Skeletal muscle tissue (tissue), 4 donors: Measurements from ENCODE around the gene TTC9. TPM values are rescaled to one million over a fixed set of nuclear protein-coding genes. Genes with fewer than 3 reads are reported as not detected.

ENCODE experiments used
- H3K27ac ChIP-seq: one replicate; pipeline ENCODE4 v1.7.0; 2013; ENCODE audit warnings: mild to moderate bottlenecking, low read depth, low read length, inconsistent platforms
- H3K27me3 ChIP-seq, 3 donors: one replicate each; pipeline ENCODE4 v1.7.0; 2013; ENCODE audit warnings: low read length in 3 of 3; ENCODE audit not compliant: control insufficient read depth in 3 of 3, insufficient read depth in 3 of 3
- H3K36me3 ChIP-seq, 3 donors: one replicate each; pipeline ENCODE4 v1.7.0; 2013; ENCODE audit warnings: low read length in 3 of 3; ENCODE audit not compliant: control insufficient read depth in 3 of 3, insufficient read depth in 3 of 3
- H3K4me1 ChIP-seq, 3 donors: one replicate each; pipeline ENCODE4 v1.7.0; 2013; ENCODE audit warnings: low read length in 3 of 3, mild to moderate bottlenecking in 3 of 3; ENCODE audit not compliant: control insufficient read depth in 3 of 3, insufficient read depth in 3 of 3
- H3K4me3 ChIP-seq, 3 donors: one replicate each; pipeline ENCODE4 v1.7.0; 2013; ENCODE audit warnings: low read length in 3 of 3
- H3K9ac ChIP-seq, 3 donors: one replicate each; pipeline ENCODE4 v1.7.0; 2013; ENCODE audit warnings: low read length in 3 of 3, mild to moderate bottlenecking in 3 of 3, moderate library complexity in 2 of 3, low read depth in 1 of 3
- H3K9me3 ChIP-seq, 3 donors: one replicate each; pipeline ENCODE4 v1.7.0; 2013; ENCODE audit warnings: low read length in 3 of 3; ENCODE audit not compliant: control insufficient read depth in 3 of 3
- total RNA-seq: library from RNA; depleted of rRNA; stranded (reverse); fragments of >200 nt; gene quantifications from one replicate; pipeline ENCODE4 v1.2.3, GENCODE V29; 2014
- donor health status: Osteomylitis.

TTC9 gene
- total RNA-seq, 1 donor from 2014 or later = 1.0 TPM

GRCh38 chr14:70708717-70709570 is 67.2 kb downstream of the TTC9 start:
- Histone ChIP-seq H3K9me3 (no peaks in the 10 kb centered on the region), H3K36me3 (no peaks in the 10 kb centered on the region)

GRCh38 chr14:70709726-70710382 is 68.1 kb downstream of the TTC9 start:
- no peaks in the 10 kb centered on the region for H3K4me1 ChIP-seq
- H3K36me3 ChIP-seq = no peaks in the 10 kb centered on the region
- H3K4me3 ChIP-seq = no peak overlapping the region
- no peaks in the 10 kb centered on the region for H3K9me3 ChIP-seq
- H3K9ac ChIP-seq = no peak overlapping the region
- H3K27ac ChIP-seq = no peak overlapping the region
- H3K27me3 ChIP-seq = peaks cover 0 to 5% (median 3%) of the 10 kb centered on the region in 3 donors

More at GRCh38 chr14:70708717-70709570, 67.2 kb downstream of the TTC9 start:
- Histone ChIP-seq H3K4me3 (no peak overlapping the region), H3K27ac (no peak overlapping the region), H3K4me1 (no peaks in the 10 kb centered on the region), H3K27me3 (peaks cover 0 to 5% (median 3%) of the 10 kb centered on the region in 3 donors), H3K9ac (no peak overlapping the region)

GRCh38 chr14:70711451-70711850 is 69.7 kb downstream of the TTC9 start:
- H3K9me3 ChIP-seq = no peaks in the 10 kb centered on the region
- H3K4me3 ChIP-seq = no peak overlapping the region
- H3K36me3 ChIP-seq = no peaks in the 10 kb centered on the region
- H3K27me3 ChIP-seq = peaks cover 0 to 5% (median 0%) of the 10 kb centered on the region in 3 donors
- H3K9ac ChIP-seq = no peak overlapping the region
- no peaks in the 10 kb centered on the region for H3K4me1 ChIP-seq
- no peak overlapping the region for H3K27ac ChIP-seq

- H3K9ac ChIP-seq = no peak overlapping the region
- peaks cover 0 to 5% (median 0%) of the 10 kb centered on the region in 3 donors for H3K27me3 ChIP-seq
- H3K36me3 ChIP-seq = no peaks in the 10 kb centered on the region
- no peak overlapping the region for H3K4me3 ChIP-seq
- no peaks in the 10 kb centered on the region for H3K9me3 ChIP-seq
- no peaks in the 10 kb centered on the region for H3K4me1 ChIP-seq
- H3K27ac ChIP-seq = no peak overlapping the region
Observed at GRCh38 chr14:70713096-70713495, 71.4 kb downstream of the TTC9 start.

GRCh38 chr14:70713511-70713916 is 71.8 kb downstream of the TTC9 start:
- H3K9me3 ChIP-seq = no peaks in the 10 kb centered on the region
- H3K9ac ChIP-seq = no peak overlapping the region
- H3K4me1 ChIP-seq = no peaks in the 10 kb centered on the region
- H3K27ac ChIP-seq = no peak overlapping the region
- no peak overlapping the region for H3K4me3 ChIP-seq
- no peaks in the 10 kb centered on the region for H3K36me3 ChIP-seq
- peaks cover 0 to 5% (median 0%) of the 10 kb centered on the region in 3 donors for H3K27me3 ChIP-seq

GRCh38 chr14:70714055-70714550 is 72.4 kb downstream of the TTC9 start:
- no peak overlapping the region for H3K4me3 ChIP-seq
- no peak overlapping the region for H3K27ac ChIP-seq
- no peaks in the 10 kb centered on the region for H3K36me3 ChIP-seq
- H3K4me1 ChIP-seq = no peaks in the 10 kb centered on the region
- peaks cover 0 to 5% (median 0%) of the 10 kb centered on the region in 3 donors for H3K27me3 ChIP-seq
- H3K9ac ChIP-seq = no peak overlapping the region
- no peaks in the 10 kb centered on the region for H3K9me3 ChIP-seq

GRCh38 chr14:70716483-70716882 is 74.8 kb downstream of the TTC9 start:
- no peaks in the 10 kb centered on the region for H3K9me3 ChIP-seq
- H3K9ac ChIP-seq = no peak overlapping the region
- no peak overlapping the region for H3K4me3 ChIP-seq
- peaks cover under 1 to 9% (median 6%) of the 10 kb centered on the region in 3 donors for H3K4me1 ChIP-seq
- H3K36me3 ChIP-seq = no peaks in the 10 kb centered on the region
- no peak overlapping the region for H3K27ac ChIP-seq
- no peaks in the 10 kb centered on the region for H3K27me3 ChIP-seq

GRCh38 chr14:70716958-70717357 is 75.2 kb downstream of the TTC9 start:
- no peaks in the 10 kb centered on the region for H3K9me3 ChIP-seq
- no peak overlapping the region for H3K27ac ChIP-seq
- H3K36me3 ChIP-seq = no peaks in the 10 kb centered on the region
- H3K9ac ChIP-seq = no peak overlapping the region
- no peaks in the 10 kb centered on the region for H3K27me3 ChIP-seq
- H3K4me1 ChIP-seq = peaks cover 6 to 13% (median 10%) of the 10 kb centered on the region in 3 donors
- H3K4me3 ChIP-seq = no peak overlapping the region

- Histone ChIP-seq H3K36me3 (no peaks in the 10 kb centered on the region), H3K27me3 (no peaks in the 10 kb centered on the region), H3K9me3 (no peaks in the 10 kb centered on the region), H3K9ac (no peak overlapping the region), H3K4me1 (peaks cover 6 to 16% (median 10%) of the 10 kb centered on the region in 3 donors), H3K4me3 (no peak overlapping the region), H3K27ac (no peak overlapping the region)
Observed at GRCh38 chr14:70718383-70719118, 76.8 kb downstream of the TTC9 start.
